NCI-H69 (cell line): ENCODE data around the gene SUMO3.

ENCODE experiments used
- DNase-seq: peaks from one replicate; lab custom pipeline; 2025; lab: John Stamatoyannopoulos, UW

The SUMO3 gene

DNA sequence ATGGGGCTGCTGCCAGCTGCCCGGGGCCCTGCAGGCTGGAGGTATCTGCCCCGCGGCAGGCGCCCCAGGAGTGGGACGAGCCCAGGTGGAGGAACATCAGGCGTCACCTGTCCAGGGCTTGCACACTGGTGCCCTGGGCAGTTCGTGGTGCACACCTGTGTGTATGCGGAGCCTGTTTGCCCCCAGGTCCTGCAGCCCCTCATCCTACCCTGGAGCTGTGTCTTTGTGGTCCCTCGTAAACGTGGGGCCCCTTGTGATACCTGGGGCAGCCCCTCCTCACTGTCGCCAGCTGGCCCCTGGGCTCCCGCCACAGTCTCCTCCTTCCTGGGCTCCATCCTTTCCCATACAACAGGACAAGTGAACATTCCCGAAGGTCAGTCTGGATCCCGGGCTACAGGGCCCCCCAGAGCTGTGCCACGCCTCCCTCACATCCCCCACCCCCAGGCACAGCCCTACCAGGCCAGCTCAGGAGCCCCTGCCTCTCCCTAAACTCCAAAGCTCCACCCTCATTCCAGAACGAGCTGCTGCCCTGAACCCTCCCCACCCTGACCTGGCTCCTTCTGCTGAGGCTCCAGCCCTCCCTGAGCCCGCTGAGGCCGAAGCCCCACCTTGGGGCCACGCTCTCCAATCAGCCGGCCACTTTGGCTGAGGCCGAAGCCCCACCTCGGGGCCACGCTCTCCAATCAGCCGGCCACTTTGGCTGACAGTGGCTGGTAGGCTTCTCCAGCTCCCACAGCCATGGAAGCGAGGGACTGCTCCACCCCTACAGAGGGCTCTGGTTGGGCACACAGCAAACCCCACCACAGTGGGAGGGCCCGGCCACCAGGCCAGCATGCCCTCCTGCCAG lies 58.9 kb downstream of the SUMO3 start:
- DNase-seq = no peak

DNA sequence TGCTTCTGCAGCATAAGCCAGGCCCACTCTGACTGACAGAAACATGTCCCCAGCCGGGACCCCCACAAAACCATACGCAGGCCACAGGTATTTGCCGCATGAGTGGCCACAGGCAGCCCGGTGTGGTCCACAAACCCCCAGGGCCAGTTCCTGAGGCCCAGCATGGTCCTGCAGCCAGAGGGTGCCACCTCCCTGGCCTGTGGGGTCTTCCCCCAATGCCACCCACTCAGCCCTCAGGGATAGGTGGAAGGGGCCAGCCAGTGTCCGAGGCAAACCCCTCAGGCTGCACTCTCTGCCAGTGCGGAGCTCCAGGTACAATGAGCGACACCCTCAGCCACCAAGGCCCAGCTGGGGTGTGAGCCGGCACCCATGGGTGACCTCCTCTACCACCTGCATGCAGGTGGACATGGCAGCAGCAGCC lies 59.7 kb downstream of the SUMO3 start:
- DNase-seq = no peak

DNA sequence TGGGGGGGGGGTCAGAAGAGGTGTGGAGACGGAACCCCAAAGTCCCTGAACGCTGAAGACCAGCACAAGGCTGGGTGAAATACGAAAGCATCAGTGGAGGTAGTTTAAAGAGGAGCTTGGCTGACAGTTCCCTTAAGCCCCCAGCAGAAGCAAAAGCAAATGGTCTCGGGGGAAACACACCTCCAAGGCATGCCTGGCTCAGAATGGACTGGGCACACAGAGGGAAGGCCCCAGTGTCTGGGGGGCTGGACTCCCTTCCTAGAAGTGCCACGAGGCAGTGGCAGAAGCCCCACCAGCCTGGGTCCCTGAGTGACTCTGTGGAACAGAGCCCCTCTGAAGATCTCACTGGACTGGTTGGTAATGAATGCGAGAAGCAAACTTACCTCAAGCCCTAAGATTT lies 60.1 kb downstream of the SUMO3 start:
- DNase-seq = no peak

DNA sequence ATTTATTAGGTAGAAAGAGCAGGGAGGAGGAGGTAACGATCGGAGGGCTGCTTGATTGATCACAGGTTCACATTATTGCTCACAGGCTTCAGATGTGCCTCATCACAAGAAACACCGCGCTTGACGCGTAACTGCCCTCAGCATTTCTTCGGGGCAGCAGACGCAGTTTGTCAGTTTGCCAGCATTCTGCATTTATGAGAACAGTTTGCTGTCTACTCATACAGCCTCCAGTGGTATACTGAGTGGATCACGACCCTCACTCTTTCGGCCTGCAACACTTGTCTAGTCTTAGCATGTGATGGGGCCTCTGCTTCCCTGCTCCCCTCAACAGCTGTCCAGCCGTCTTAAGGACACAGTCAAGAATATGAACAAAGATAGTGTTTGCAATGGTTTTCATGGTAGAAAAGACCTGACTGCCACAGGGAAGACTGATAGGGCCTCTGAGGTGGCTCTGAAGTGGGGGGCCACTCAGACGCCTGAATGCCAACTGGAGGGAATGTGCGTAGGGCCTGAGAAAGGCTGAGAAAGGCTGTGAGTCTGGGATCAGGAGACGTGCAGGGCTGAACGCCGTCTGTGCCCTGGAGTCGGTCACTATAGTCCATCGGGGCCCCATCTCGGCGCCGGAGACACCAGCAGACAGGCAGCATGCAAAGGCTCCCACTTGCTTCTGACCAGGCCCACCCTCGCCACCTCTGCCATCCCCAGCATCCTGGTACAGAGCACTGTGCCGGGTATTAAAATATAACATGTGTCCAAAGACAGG lies 61.3 kb downstream of the SUMO3 start:
- no peak for DNase-seq
